WTC11 (cell line): ENCODE results near the gene CXCL17. TPM values are rescaled to one million over a fixed set of nuclear protein-coding genes. Genes with fewer than 3 reads are reported as not detected.
A peak's percentile ranks its signal among the peaks of the same experiment; 100 is the strongest.

ENCODE experiments used
- ATAC-seq: fragments of 200-7000 bp; cut with Tn5 transposase; 2 replicates; pipeline ENCODE4 v1.10.0; 2021; ENCODE audit warnings: mild to moderate bottlenecking, moderate library complexity
- CTCF ChIA-PET: fragments of 300-600 bp; sonication (Branson Sonifier 250); formaldehyde crosslinking; loops from one replicate; lab custom pipeline; 2021; ENCODE audit warnings: antibody characterized with exemption; lab: Charles Lee
- POLR2A ChIA-PET: fragments of 350-600 bp; sonication (Branson Sonifier 250); formaldehyde crosslinking; loops from one replicate; lab custom pipeline; 2021; ENCODE audit warnings: antibody characterized with exemption; lab: Charles Lee
- DNase-seq: peaks from one replicate; pipeline ENCODE4 v3.0.0; 2021; ENCODE audit warnings: low spot score
- H3K27ac Mint-ChIP-seq: 2 replicates; pipeline ENCODE4 v1.8.0; 2021; ENCODE audit warnings: mixed read lengths
- H3K27me3 Mint-ChIP-seq: 2 replicates; pipeline ENCODE4 v1.8.0; 2021; ENCODE audit warnings: low read depth, mild to moderate bottlenecking, moderate library complexity, mixed read lengths
- H3K36me3 Mint-ChIP-seq: 2 replicates; pipeline ENCODE4 v1.8.0; 2021; ENCODE audit warnings: mixed read lengths
- H3K4me1 Mint-ChIP-seq: 2 replicates; pipeline ENCODE4 v1.8.0; 2022; ENCODE audit warnings: mixed read lengths
- H3K4me3 Mint-ChIP-seq: 2 replicates; pipeline ENCODE4 v1.8.0; 2021; ENCODE audit warnings: mild to moderate bottlenecking, moderate library complexity, mixed read lengths
- H3K9me3 Mint-ChIP-seq: 2 replicates; pipeline ENCODE4 v1.8.0; 2021; ENCODE audit warnings: mixed read lengths
- ATF1 ChIP-seq: sonication (generic); formaldehyde crosslinking; IDR thresholded peaks from 2 replicates; pipeline ENCODE4 v1.8.1; 2023; ENCODE audit warnings: mild to moderate bottlenecking, moderate library complexity, missing genetic modification reagents
- JAZF1 ChIP-seq: fragments of 250-450 bp; sonication (Bioruptor Pico); IDR thresholded peaks from 2 replicates; pipeline ENCODE4 v1.9.0; 2021; ENCODE audit warnings: moderate library complexity, mild to moderate bottlenecking, inconsistent platforms
- MYBL2 ChIP-seq: sonication (generic); formaldehyde crosslinking; IDR thresholded peaks from 2 replicates; pipeline ENCODE4 v1.8.1; 2023; ENCODE audit warnings: mild to moderate bottlenecking, moderate library complexity, missing genetic modification reagents
- NR2C2 ChIP-seq: sonication (generic); formaldehyde crosslinking; IDR thresholded peaks from 2 replicates; pipeline ENCODE4 v1.8.0; 2022; ENCODE audit warnings: mild to moderate bottlenecking, missing genetic modification reagents
- TEAD1 ChIP-seq: sonication (generic); formaldehyde crosslinking; IDR thresholded peaks from 2 replicates; pipeline ENCODE4 v1.8.0; 2022; ENCODE audit warnings: mild to moderate bottlenecking, missing genetic modification reagents
- ZBTB21 ChIP-seq: sonication (generic); formaldehyde crosslinking; IDR thresholded peaks from 2 replicates; pipeline ENCODE4 v1.8.1; 2023; ENCODE audit warnings: mild to moderate bottlenecking, missing genetic modification reagents, borderline replicate concordance
- ZNF219 ChIP-seq: sonication (generic); formaldehyde crosslinking; IDR thresholded peaks from 2 replicates; pipeline ENCODE4 v1.8.0; 2023; ENCODE audit warnings: missing genetic modification reagents, mild to moderate bottlenecking, borderline replicate concordance
- ZNF317 ChIP-seq: sonication (generic); formaldehyde crosslinking; IDR thresholded peaks from 2 replicates; pipeline ENCODE4 v1.8.1; 2023; ENCODE audit warnings: low read depth, mild to moderate bottlenecking, moderate library complexity, missing genetic modification reagents, borderline replicate concordance
- ZNF416 ChIP-seq: fragments of 250-450 bp; sonication (Bioruptor Pico); IDR thresholded peaks from 2 replicates; pipeline ENCODE4 v1.9.0; 2021; ENCODE audit warnings: mild to moderate bottlenecking, inconsistent platforms
- ZNF671 ChIP-seq: fragments of 250-450 bp; sonication (Bioruptor Pico); IDR thresholded peaks from 2 replicates; pipeline ENCODE4 v1.8.0; 2021; ENCODE audit warnings: mild to moderate bottlenecking
- total RNA-seq: library from RNA; stranded (reverse); gene quantifications from 3 replicates; pipeline ENCODE4 v1.2.3, GENCODE V29; 2021
- TF ChIP-seq, protein P1 (sequence below): fragments of 250-450 bp; sonication (Bioruptor Pico); IDR thresholded peaks from 2 replicates; pipeline ENCODE4 v1.9.0; 2021; ENCODE audit warnings: mild to moderate bottlenecking
- TF ChIP-seq, protein P2 (sequence below): fragments of 250-450 bp; sonication (Bioruptor Pico); IDR thresholded peaks from 2 replicates; pipeline ENCODE4 v1.9.0; 2021; ENCODE audit warnings: mild to moderate bottlenecking, borderline replicate concordance
- TF ChIP-seq, protein P3 (sequence below): sonication (generic); formaldehyde crosslinking; IDR thresholded peaks from 2 replicates; pipeline ENCODE4 v1.8.1; 2023; ENCODE audit warnings: mild to moderate bottlenecking, missing genetic modification reagents, borderline replicate concordance
- TF ChIP-seq, protein P4 (sequence below): fragments of 250-450 bp; sonication (Bioruptor Pico); IDR thresholded peaks from 2 replicates; pipeline ENCODE4 v1.8.0; 2021; ENCODE audit warnings: mild to moderate bottlenecking
- TF ChIP-seq, protein P5 (sequence below): sonication (generic); formaldehyde crosslinking; IDR thresholded peaks from 2 replicates; pipeline ENCODE4 v1.8.0; 2022; ENCODE audit warnings: mild to moderate bottlenecking, missing genetic modification reagents
- TF ChIP-seq, protein P6 (sequence below): sonication (generic); formaldehyde crosslinking; IDR thresholded peaks from 2 replicates; pipeline ENCODE4 v1.8.0; 2023; ENCODE audit warnings: missing genetic modification reagents, mild to moderate bottlenecking, borderline replicate concordance

CXCL17 gene
- total RNA-seq, 1 experiment from 2014 or later, result not detected

DNA sequence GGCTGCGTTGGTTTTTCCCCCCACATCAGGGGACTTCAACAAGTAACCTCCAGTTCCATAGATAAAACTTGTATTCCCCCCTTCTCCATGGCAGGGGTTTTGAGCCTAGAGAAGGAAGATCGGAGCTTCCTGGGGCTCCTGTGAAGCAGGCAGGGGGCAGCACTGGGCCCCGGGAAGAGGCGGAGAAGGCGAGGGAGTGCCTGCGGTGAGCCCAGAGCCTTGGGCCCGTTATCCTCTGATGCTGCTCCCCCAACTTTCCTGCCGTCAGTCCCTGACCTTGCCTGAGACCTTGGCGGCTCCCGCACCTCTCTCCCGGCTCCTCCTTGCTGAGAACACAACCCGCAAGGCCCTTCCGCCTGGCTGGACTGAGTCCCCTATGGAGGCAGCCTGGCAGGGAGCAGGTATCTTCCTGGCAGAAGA, 18.0 kb downstream of the CXCL17 start:
- CTCF ChIA-PET, result interaction anchor here (0.6 to 5.2 kb wide), 17 partner anchors 8 to 311 kb away, joined by 3 to 81 read pairs (median 5); partner anchors contain the start of gene CXCL17
- TF ChIP-seq JAZF1 (no peak), TEAD1 (CRISPR knock-in tag) (no peak), MYBL2 (CRISPR knock-in tag) (0 out of 2 replicates have a peak, but pooled peaks have one; percentile 1)
- TF ChIP-seq, protein P1, sequence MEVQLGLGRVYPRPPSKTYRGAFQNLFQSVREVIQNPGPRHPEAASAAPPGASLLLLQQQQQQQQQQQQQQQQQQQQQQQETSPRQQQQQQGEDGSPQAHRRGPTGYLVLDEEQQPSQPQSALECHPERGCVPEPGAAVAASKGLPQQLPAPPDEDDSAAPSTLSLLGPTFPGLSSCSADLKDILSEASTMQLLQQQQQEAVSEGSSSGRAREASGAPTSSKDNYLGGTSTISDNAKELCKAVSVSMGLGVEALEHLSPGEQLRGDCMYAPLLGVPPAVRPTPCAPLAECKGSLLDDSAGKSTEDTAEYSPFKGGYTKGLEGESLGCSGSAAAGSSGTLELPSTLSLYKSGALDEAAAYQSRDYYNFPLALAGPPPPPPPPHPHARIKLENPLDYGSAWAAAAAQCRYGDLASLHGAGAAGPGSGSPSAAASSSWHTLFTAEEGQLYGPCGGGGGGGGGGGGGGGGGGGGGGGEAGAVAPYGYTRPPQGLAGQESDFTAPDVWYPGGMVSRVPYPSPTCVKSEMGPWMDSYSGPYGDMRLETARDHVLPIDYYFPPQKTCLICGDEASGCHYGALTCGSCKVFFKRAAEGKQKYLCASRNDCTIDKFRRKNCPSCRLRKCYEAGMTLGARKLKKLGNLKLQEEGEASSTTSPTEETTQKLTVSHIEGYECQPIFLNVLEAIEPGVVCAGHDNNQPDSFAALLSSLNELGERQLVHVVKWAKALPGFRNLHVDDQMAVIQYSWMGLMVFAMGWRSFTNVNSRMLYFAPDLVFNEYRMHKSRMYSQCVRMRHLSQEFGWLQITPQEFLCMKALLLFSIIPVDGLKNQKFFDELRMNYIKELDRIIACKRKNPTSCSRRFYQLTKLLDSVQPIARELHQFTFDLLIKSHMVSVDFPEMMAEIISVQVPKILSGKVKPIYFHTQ (CRISPR knock-in tag), result no peak
- no peaks in the 10 kb centered on the region; the same call in 1 of the 2 replicates for H3K36me3 Mint-ChIP-seq
- peaks cover 28% of the 10 kb centered on the region for H3K4me1 Mint-ChIP-seq
- peaks cover 6% of the 10 kb centered on the region for H3K9me3 Mint-ChIP-seq
- POLR2A ChIA-PET, result interaction anchor here (1.7 to 2.2 kb wide), 2 partner anchors 12 to 23 kb away, joined by 7 to 13 read pairs; no protein-coding TSS in a partner anchor
- H3K4me3 Mint-ChIP-seq, result 0 out of 2 replicates have a peak overlapping the region, but pooled peaks have one; percentile 82
- H3K27ac Mint-ChIP-seq, result no peak overlapping the region
- peak; percentile 8 for ATAC-seq
- H3K27me3 Mint-ChIP-seq, result peaks cover 97% of the 10 kb centered on the region
- DNase-seq, result peak; percentile 58

DNA sequence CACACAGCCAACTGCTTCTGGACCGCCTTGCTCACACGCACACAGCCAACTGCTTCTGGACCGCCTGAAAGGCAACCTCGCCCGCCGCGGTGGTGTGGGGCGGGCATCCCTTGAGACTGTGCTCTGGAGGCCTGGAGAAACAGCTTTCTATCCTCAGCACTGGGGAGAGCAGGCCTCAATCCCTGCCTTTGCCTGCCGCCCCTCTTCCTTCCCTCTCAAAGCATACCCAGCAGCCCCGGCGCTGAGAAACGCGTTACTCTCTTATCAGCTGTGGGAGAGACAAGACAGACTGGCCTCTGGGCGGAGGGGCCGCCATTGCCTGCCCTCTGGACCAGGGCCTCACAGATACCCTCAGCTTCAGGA, 18.4 kb downstream of the CXCL17 start:
- H3K4me1 Mint-ChIP-seq, result peaks cover 31% of the 10 kb centered on the region
- peaks cover 6% of the 10 kb centered on the region for H3K9me3 Mint-ChIP-seq
- no peak for DNase-seq
- no peak for ATAC-seq
- H3K4me3 Mint-ChIP-seq, result peak overlapping the region; percentile 82
- ChIA-PET CTCF (interaction anchor here (0.6 to 5.2 kb wide), 21 partner anchors 8 to 311 kb away, joined by 3 to 81 read pairs (median 4); partner anchors contain the start of gene CXCL17), POLR2A (interaction anchor here (1.3 to 2.2 kb wide), 4 partner anchors 9 to 23 kb away, joined by 4 to 13 read pairs (median 8); no protein-coding TSS in a partner anchor)
- H3K27ac Mint-ChIP-seq, result no peak overlapping the region
- H3K36me3 Mint-ChIP-seq, result no peaks in the 10 kb centered on the region; the same call in 1 of the 2 replicates
- peaks cover 99% of the 10 kb centered on the region for H3K27me3 Mint-ChIP-seq
- TF ChIP-seq, protein P2, sequence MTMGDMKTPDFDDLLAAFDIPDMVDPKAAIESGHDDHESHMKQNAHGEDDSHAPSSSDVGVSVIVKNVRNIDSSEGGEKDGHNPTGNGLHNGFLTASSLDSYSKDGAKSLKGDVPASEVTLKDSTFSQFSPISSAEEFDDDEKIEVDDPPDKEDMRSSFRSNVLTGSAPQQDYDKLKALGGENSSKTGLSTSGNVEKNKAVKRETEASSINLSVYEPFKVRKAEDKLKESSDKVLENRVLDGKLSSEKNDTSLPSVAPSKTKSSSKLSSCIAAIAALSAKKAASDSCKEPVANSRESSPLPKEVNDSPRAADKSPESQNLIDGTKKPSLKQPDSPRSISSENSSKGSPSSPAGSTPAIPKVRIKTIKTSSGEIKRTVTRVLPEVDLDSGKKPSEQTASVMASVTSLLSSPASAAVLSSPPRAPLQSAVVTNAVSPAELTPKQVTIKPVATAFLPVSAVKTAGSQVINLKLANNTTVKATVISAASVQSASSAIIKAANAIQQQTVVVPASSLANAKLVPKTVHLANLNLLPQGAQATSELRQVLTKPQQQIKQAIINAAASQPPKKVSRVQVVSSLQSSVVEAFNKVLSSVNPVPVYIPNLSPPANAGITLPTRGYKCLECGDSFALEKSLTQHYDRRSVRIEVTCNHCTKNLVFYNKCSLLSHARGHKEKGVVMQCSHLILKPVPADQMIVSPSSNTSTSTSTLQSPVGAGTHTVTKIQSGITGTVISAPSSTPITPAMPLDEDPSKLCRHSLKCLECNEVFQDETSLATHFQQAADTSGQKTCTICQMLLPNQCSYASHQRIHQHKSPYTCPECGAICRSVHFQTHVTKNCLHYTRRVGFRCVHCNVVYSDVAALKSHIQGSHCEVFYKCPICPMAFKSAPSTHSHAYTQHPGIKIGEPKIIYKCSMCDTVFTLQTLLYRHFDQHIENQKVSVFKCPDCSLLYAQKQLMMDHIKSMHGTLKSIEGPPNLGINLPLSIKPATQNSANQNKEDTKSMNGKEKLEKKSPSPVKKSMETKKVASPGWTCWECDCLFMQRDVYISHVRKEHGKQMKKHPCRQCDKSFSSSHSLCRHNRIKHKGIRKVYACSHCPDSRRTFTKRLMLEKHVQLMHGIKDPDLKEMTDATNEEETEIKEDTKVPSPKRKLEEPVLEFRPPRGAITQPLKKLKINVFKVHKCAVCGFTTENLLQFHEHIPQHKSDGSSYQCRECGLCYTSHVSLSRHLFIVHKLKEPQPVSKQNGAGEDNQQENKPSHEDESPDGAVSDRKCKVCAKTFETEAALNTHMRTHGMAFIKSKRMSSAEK (CRISPR knock-in tag), result 0 out of 2 replicates have a peak, but pooled peaks have one; percentile 81
- TF ChIP-seq, protein P3, sequence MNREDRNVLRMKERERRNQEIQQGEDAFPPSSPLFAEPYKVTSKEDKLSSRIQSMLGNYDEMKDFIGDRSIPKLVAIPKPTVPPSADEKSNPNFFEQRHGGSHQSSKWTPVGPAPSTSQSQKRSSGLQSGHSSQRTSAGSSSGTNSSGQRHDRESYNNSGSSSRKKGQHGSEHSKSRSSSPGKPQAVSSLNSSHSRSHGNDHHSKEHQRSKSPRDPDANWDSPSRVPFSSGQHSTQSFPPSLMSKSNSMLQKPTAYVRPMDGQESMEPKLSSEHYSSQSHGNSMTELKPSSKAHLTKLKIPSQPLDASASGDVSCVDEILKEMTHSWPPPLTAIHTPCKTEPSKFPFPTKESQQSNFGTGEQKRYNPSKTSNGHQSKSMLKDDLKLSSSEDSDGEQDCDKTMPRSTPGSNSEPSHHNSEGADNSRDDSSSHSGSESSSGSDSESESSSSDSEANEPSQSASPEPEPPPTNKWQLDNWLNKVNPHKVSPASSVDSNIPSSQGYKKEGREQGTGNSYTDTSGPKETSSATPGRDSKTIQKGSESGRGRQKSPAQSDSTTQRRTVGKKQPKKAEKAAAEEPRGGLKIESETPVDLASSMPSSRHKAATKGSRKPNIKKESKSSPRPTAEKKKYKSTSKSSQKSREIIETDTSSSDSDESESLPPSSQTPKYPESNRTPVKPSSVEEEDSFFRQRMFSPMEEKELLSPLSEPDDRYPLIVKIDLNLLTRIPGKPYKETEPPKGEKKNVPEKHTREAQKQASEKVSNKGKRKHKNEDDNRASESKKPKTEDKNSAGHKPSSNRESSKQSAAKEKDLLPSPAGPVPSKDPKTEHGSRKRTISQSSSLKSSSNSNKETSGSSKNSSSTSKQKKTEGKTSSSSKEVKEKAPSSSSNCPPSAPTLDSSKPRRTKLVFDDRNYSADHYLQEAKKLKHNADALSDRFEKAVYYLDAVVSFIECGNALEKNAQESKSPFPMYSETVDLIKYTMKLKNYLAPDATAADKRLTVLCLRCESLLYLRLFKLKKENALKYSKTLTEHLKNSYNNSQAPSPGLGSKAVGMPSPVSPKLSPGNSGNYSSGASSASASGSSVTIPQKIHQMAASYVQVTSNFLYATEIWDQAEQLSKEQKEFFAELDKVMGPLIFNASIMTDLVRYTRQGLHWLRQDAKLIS (CRISPR knock-in tag), result no peak
- TF ChIP-seq ATF1 (CRISPR knock-in tag) (no peak), ZNF317 (CRISPR knock-in tag) (0 out of 2 replicates have a peak, but pooled peaks have one; percentile 1), ZNF416 (no peak), ZNF219 (CRISPR knock-in tag) (peak; percentile 66; the same call in 1 of the 2 replicates), ZBTB21 (peak; percentile 12; the same call in 1 of the 2 replicates), NR2C2 (CRISPR knock-in tag) (0 out of 2 replicates have a peak, but pooled peaks have one; percentile 45), MYBL2 (CRISPR knock-in tag) (peak; percentile 10; the same call in 1 of the 2 replicates), ZNF671 (CRISPR knock-in tag) (no peak)
- TF ChIP-seq, protein P4, sequence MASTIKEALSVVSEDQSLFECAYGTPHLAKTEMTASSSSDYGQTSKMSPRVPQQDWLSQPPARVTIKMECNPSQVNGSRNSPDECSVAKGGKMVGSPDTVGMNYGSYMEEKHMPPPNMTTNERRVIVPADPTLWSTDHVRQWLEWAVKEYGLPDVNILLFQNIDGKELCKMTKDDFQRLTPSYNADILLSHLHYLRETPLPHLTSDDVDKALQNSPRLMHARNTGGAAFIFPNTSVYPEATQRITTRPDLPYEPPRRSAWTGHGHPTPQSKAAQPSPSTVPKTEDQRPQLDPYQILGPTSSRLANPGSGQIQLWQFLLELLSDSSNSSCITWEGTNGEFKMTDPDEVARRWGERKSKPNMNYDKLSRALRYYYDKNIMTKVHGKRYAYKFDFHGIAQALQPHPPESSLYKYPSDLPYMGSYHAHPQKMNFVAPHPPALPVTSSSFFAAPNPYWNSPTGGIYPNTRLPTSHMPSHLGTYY (CRISPR knock-in tag), result no peak
- TF ChIP-seq, protein P5, sequence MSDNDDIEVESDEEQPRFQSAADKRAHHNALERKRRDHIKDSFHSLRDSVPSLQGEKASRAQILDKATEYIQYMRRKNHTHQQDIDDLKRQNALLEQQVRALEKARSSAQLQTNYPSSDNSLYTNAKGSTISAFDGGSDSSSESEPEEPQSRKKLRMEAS (CRISPR knock-in tag), result peak; percentile 8; the same call in 1 of the 2 replicates
- TF ChIP-seq, protein P6, sequence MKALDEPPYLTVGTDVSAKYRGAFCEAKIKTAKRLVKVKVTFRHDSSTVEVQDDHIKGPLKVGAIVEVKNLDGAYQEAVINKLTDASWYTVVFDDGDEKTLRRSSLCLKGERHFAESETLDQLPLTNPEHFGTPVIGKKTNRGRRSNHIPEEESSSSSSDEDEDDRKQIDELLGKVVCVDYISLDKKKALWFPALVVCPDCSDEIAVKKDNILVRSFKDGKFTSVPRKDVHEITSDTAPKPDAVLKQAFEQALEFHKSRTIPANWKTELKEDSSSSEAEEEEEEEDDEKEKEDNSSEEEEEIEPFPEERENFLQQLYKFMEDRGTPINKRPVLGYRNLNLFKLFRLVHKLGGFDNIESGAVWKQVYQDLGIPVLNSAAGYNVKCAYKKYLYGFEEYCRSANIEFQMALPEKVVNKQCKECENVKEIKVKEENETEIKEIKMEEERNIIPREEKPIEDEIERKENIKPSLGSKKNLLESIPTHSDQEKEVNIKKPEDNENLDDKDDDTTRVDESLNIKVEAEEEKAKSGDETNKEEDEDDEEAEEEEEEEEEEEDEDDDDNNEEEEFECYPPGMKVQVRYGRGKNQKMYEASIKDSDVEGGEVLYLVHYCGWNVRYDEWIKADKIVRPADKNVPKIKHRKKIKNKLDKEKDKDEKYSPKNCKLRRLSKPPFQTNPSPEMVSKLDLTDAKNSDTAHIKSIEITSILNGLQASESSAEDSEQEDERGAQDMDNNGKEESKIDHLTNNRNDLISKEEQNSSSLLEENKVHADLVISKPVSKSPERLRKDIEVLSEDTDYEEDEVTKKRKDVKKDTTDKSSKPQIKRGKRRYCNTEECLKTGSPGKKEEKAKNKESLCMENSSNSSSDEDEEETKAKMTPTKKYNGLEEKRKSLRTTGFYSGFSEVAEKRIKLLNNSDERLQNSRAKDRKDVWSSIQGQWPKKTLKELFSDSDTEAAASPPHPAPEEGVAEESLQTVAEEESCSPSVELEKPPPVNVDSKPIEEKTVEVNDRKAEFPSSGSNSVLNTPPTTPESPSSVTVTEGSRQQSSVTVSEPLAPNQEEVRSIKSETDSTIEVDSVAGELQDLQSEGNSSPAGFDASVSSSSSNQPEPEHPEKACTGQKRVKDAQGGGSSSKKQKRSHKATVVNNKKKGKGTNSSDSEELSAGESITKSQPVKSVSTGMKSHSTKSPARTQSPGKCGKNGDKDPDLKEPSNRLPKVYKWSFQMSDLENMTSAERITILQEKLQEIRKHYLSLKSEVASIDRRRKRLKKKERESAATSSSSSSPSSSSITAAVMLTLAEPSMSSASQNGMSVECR (CRISPR knock-in tag), result 0 out of 2 replicates have a peak, but pooled peaks have one; percentile 21
